GM23338 (cell line): ENCODE results near the gene CACNG1. TPM values are rescaled to one million over a fixed set of nuclear protein-coding genes. Genes with fewer than 3 reads are reported as not detected.

Experiments used
- ATAC-seq: fragments of 200-7000 bp; cut with Tn5 transposase; 3 replicates; pipeline ENCODE4 v1.9.1; 2020
- DNase-seq: peaks from one replicate; pipeline ENCODE4 v3.0.0-alpha.2; 2015; ENCODE audit warnings: low spot score
- H2AFZ ChIP-seq: fragments of 200-600 bp; sonication (generic); 2 replicates; pipeline ENCODE4 v1.8.0; 2016; ENCODE audit warnings: antibody characterized with exemption, mild to moderate bottlenecking, moderate library complexity
- H3F3A ChIP-seq: fragments of 200-600 bp; sonication (generic); replicated peaks from 2 replicates; pipeline ENCODE4 v1.8.0; 2017; ENCODE audit warnings: antibody characterized with exemption, mixed run types, low read depth
- H3K27ac ChIP-seq: fragments of 200-600 bp; sonication (generic); 2 replicates; pipeline ENCODE4 v1.6.1; 2016; ENCODE audit warnings: low read depth
- H3K27me3 ChIP-seq: fragments of 200-600 bp; sonication (generic); 2 replicates; pipeline ENCODE4 v1.8.0; 2016; ENCODE audit warnings: mild to moderate bottlenecking, mixed run types, moderate library complexity; ENCODE audit not compliant: insufficient read depth
- H3K36me3 ChIP-seq: fragments of 200-600 bp; sonication (generic); 2 replicates; pipeline ENCODE4 v1.8.0; 2016; ENCODE audit warnings: mild to moderate bottlenecking; ENCODE audit not compliant: insufficient read depth
- H3K4me1 ChIP-seq: fragments of 200-600 bp; sonication (generic); 2 replicates; pipeline ENCODE4 v1.8.0; 2016; ENCODE audit warnings: mild to moderate bottlenecking, moderate library complexity; ENCODE audit not compliant: insufficient read depth
- H3K4me2 ChIP-seq: fragments of 200-600 bp; sonication (generic); 2 replicates; pipeline ENCODE4 v1.7.1; 2017; ENCODE audit warnings: mixed run types
- H3K4me3 ChIP-seq: fragments of 200-600 bp; sonication (generic); 2 replicates; pipeline ENCODE4 v1.6.1; 2016; ENCODE audit warnings: mixed run types
- H3K79me2 ChIP-seq: fragments of 200-600 bp; sonication (generic); replicated peaks from 2 replicates; pipeline ENCODE4 v1.8.0; 2017; ENCODE audit warnings: mild to moderate bottlenecking; ENCODE audit not compliant: insufficient read depth
- H3K9me2 ChIP-seq: fragments of 200-600 bp; sonication (generic); 2 replicates; pipeline ENCODE4 v1.8.0; 2017; ENCODE audit not compliant: insufficient read depth
- H4K20me1 ChIP-seq: fragments of 200-600 bp; sonication (generic); replicated peaks from 2 replicates; pipeline ENCODE4 v1.8.0; 2017; ENCODE audit warnings: mild to moderate bottlenecking; ENCODE audit not compliant: insufficient read depth
- H3K27ac Mint-ChIP-seq: 2 replicates; pipeline ENCODE4 v1.8.0; 2020; ENCODE audit warnings: inconsistent platforms, mild to moderate bottlenecking, moderate library complexity, mixed read lengths
- H3K27me3 Mint-ChIP-seq: 3 replicates; pipeline ENCODE4 v1.8.0; 2022; ENCODE audit warnings: low read depth, mild to moderate bottlenecking, moderate library complexity, mixed read lengths, inconsistent platforms; ENCODE audit not compliant: insufficient read depth, poor library complexity
- H3K36me3 Mint-ChIP-seq: 3 replicates; pipeline ENCODE4 v1.8.0; 2021; ENCODE audit warnings: low read depth, mild to moderate bottlenecking, inconsistent platforms, moderate library complexity, mixed read lengths
- H3K4me1 Mint-ChIP-seq: 3 replicates; pipeline ENCODE4 v1.8.0; 2020; ENCODE audit warnings: mild to moderate bottlenecking, inconsistent platforms, mixed read lengths
- H3K4me3 Mint-ChIP-seq: 3 replicates; pipeline ENCODE4 v1.8.0; 2021; ENCODE audit warnings: moderate library complexity, mild to moderate bottlenecking, inconsistent platforms, mixed read lengths
- H3K9me3 Mint-ChIP-seq: 3 replicates; pipeline ENCODE4 v1.8.0; 2020; ENCODE audit warnings: moderate library complexity, mild to moderate bottlenecking, inconsistent platforms, mixed read lengths
- CREB1 ChIP-seq: fragments of 250-450 bp; sonication (Bioruptor Pico); IDR thresholded peaks from 2 replicates; pipeline ENCODE4 v1.5.0; 2020; ENCODE audit warnings: low read depth, mild to moderate bottlenecking, moderate library complexity
- CTCF ChIP-seq, 2 experiments: fragments of 200-600 bp in 1 of 2; sonication (generic) in 1 of 2; conservative IDR thresholded peaks; 2 replicates each; pipeline versions ENCODE4 v1.5.1 to v1.6.1; 2016 to 2017; ENCODE audit warnings: antibody characterized with exemption in 2 of 2, low read depth in 2 of 2, mild to moderate bottlenecking in 2 of 2, moderate library complexity in 1 of 2
- ETS1 ChIP-seq: IDR thresholded peaks from 2 replicates; pipeline ENCODE4 v1.6.1; 2016; ENCODE audit warnings: antibody characterized with exemption
- EZH2 ChIP-seq: fragments of 200-600 bp; sonication (generic); IDR thresholded peaks from one replicate; pipeline ENCODE4 v1.8.0; 2017; ENCODE audit warnings: antibody characterized with exemption, mild to moderate bottlenecking, low read depth; ENCODE audit not compliant: unreplicated experiment
- EZH2phosphoT487 ChIP-seq: fragments of 200-600 bp; sonication (generic); IDR thresholded peaks from one replicate; pipeline ENCODE4 v1.8.1; 2018; ENCODE audit warnings: antibody characterized with exemption; ENCODE audit not compliant: unreplicated experiment
- JUNB ChIP-seq: IDR thresholded peaks from one replicate; pipeline ENCODE4 v1.6.1; 2016; ENCODE audit warnings: antibody characterized with exemption; ENCODE audit not compliant: unreplicated experiment
- NANOG ChIP-seq: IDR thresholded peaks from 2 replicates; pipeline ENCODE4 v1.6.1; 2016; ENCODE audit warnings: antibody characterized with exemption, borderline replicate concordance
- POLR2AphosphoS5 ChIP-seq: IDR thresholded peaks from 2 replicates; pipeline ENCODE4 v1.6.1; 2016; ENCODE audit warnings: antibody characterized with exemption, low read depth
- REST ChIP-seq: IDR thresholded peaks from one replicate; pipeline ENCODE4 v1.6.1; 2018; ENCODE audit warnings: antibody characterized with exemption; ENCODE audit not compliant: unreplicated experiment
- STAT1 ChIP-seq: IDR thresholded peaks from one replicate; pipeline ENCODE4 v1.6.1; 2016; ENCODE audit warnings: antibody characterized with exemption; ENCODE audit not compliant: unreplicated experiment
- ZNF114 ChIP-seq: fragments of 250-450 bp; sonication (Bioruptor Pico); IDR thresholded peaks from 2 replicates; pipeline ENCODE4 v1.5.0; 2020; ENCODE audit warnings: mild to moderate bottlenecking, moderate library complexity
- ZNF331 ChIP-seq: fragments of 250-450 bp; sonication (Bioruptor Pico); IDR thresholded peaks from 2 replicates; pipeline ENCODE4 v1.5.0; 2020; ENCODE audit warnings: low read depth, mild to moderate bottlenecking, moderate library complexity
- ZNF462 ChIP-seq: fragments of 250-450 bp; sonication (Bioruptor Pico); IDR thresholded peaks from 2 replicates; pipeline ENCODE4 v1.5.0; 2020; ENCODE audit warnings: mild to moderate bottlenecking, moderate library complexity
- polyA plus RNA-seq: library from polyadenylated mRNA; unstranded; fragments of >200 nt; fragmentation: Nextera tagmentation; extraction: Ambion mirVana; gene quantifications from 2 replicates; pipeline ENCODE4 v1.2.1, GENCODE V29; 2016
- total RNA-seq: library from RNA; depleted of rRNA; stranded (reverse); fragments of >200 nt; shearing (Covaris generic); gene quantifications from 2 replicates; pipeline ENCODE4 v1.2.3, GENCODE V29; 2014

The CACNG1 gene
- total and polyA plus RNA-seq, 2 experiments from 2014 or later: not detected

GRCh38 chr17:67051155-67051538, 6.8 kb downstream of the CACNG1 start:
- Histone ChIP-seq H3K79me2 (no peaks in the 10 kb centered on the region), H3K4me1 (no peaks in the 10 kb centered on the region), H3F3A (no peaks in the 10 kb centered on the region), H3K4me3 (no peak overlapping the region), H3K36me3 (0 out of 2 replicates have a peak, but pooled peaks cover 4% of the 10 kb centered on the region), H3K27ac (no peak overlapping the region), H2AFZ (no peak overlapping the region), H4K20me1 (no peaks in the 10 kb centered on the region), H3K27me3 (no peaks in the 10 kb centered on the region), H3K4me2 (no peak overlapping the region), H3K9me2 (no peaks in the 10 kb centered on the region)
- Mint-ChIP-seq H3K27me3 (peaks cover 5% of the 10 kb centered on the region), H3K4me3 (no peak overlapping the region), H3K36me3 (peaks cover 13% of the 10 kb centered on the region; the same call in 2 of the 3 replicates), H3K9me3 (peaks cover 28% of the 10 kb centered on the region), H3K27ac (no peak overlapping the region), H3K4me1 (no peaks in the 10 kb centered on the region)
- ATAC-seq (no peak), DNase-seq (no peak)
- TF ChIP-seq EZH2phosphoT487 (no peak), CREB1 (CRISPR knock-in tag) (no peak), NANOG (no peak), ETS1 (no peak), POLR2AphosphoS5 (no peak), CTCF (conservative IDR thresholded peaks at IDR 0.05; ENCODE audit: low read depth in 2 of 2) (no peak), EZH2 (no peak), STAT1 (no peak), REST (no peak), ZNF114 (CRISPR knock-in tag) (no peak), ZNF462 (CRISPR knock-in tag) (no peak), ZNF331 (CRISPR knock-in tag) (no peak), JUNB (no peak)
